Ovary (tissue), 3 donors: Measurements from ENCODE around the gene ZDHHC6.

Experiments used
- EP300 ChIP-seq: sonication (generic); formaldehyde crosslinking; IDR thresholded peaks from one replicate; pipeline ENCODE4 v1.6.1; 2017; ENCODE audit warnings: antibody characterized with exemption
- TF ChIP-seq, protein P1 (sequence below), 3 donors: fragments of 450-650 bp in 2 of 3; fragments of 200-600 bp in 1 of 3; IDR thresholded peaks; one replicate each; pipeline versions ENCODE4 v1.5.1 to v1.8.0; 2016 to 2022; ENCODE audit warnings: antibody characterized with exemption in 3 of 3, mild to moderate bottlenecking in 1 of 3
- donor health status: DM: no; HTN: no; CAD: no.

DNA sequence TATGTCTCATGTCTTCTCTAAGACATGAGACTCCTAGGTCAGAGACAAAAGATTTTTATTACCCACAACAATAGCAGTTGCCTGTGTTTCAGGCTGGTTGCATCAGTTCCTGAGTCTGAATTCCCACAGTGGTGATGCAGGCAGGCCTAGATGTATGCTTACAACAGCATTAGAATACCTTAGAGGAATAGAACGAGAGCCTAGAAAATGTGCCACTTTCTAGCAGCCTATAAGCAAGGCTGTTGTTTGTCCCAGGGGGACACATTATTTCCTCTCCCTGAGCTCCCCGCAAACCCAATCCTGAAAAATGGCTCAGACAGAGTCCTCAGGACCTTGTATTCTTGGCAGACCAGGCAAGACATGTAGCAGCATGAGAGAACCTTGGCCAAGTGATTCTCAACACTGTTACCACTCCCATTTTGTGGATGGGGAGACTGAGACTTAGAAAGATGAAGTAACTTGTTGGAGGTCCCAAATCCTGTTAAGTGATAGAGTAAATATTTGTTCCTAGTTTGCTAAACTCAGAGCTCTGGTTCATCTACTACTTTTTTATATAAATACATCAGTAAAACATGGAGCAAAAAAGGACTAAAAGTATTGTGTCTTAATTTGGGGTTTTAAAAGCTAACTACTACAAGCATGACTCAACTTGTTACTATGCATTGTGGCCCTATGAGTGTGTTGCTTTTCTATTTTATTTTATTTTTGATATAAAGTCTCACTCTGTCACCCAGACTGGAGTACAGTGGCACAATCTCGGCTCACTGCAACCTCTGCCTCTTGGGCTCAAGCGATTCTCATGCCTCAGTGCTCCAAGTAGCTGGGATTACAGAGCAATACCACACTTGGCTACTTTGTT is 14.5 kb upstream of the ZDHHC6 start:
- TF ChIP-seq, protein P1, sequence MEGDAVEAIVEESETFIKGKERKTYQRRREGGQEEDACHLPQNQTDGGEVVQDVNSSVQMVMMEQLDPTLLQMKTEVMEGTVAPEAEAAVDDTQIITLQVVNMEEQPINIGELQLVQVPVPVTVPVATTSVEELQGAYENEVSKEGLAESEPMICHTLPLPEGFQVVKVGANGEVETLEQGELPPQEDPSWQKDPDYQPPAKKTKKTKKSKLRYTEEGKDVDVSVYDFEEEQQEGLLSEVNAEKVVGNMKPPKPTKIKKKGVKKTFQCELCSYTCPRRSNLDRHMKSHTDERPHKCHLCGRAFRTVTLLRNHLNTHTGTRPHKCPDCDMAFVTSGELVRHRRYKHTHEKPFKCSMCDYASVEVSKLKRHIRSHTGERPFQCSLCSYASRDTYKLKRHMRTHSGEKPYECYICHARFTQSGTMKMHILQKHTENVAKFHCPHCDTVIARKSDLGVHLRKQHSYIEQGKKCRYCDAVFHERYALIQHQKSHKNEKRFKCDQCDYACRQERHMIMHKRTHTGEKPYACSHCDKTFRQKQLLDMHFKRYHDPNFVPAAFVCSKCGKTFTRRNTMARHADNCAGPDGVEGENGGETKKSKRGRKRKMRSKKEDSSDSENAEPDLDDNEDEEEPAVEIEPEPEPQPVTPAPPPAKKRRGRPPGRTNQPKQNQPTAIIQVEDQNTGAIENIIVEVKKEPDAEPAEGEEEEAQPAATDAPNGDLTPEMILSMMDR (IDR thresholded peaks at IDR 0.05), result no peak
- TF ChIP-seq EP300, result no peak
